ENCODE results near the gene CELF1.

GRCh38 chr11:47495856-47496217, 57.1 kb downstream of the CELF1 start:
- TF ChIP-seq POLR2A (IDR thresholded peaks at IDR 0.05; ENCODE audit: low read length) = no peak
- no peak for TF ChIP-seq GATA1 (IDR thresholded peaks at IDR 0.05; ENCODE audit: low read depth, low read length)
